ENCODE results near the gene MOB1B.
"Not testable (repeated sequence)": the region's sequence is repeated elsewhere in the genome, so short reads cannot be mapped to it uniquely, and the experiment has no call there.

MOB1B gene

DNA sequence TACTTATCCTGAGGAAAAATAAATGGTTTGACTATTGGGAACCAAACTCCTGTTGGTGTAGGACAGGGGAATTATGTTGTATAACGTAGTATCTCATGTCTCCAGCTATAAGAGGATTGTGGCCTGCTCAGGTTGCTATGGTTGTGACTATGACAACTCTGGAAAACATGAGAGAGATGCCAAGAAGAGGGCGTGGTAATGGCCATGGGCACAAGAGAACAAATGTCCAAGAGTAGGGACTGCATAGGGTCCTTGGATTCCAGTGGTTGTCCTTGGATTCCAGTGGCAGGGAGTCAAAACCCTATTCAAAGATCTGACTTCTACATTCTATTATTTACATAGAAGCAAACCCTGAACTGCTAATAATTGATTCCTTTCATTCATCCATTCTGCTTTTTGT, 6.8 kb upstream of the MOB1B start:
- TF ChIP-seq, protein P1, sequence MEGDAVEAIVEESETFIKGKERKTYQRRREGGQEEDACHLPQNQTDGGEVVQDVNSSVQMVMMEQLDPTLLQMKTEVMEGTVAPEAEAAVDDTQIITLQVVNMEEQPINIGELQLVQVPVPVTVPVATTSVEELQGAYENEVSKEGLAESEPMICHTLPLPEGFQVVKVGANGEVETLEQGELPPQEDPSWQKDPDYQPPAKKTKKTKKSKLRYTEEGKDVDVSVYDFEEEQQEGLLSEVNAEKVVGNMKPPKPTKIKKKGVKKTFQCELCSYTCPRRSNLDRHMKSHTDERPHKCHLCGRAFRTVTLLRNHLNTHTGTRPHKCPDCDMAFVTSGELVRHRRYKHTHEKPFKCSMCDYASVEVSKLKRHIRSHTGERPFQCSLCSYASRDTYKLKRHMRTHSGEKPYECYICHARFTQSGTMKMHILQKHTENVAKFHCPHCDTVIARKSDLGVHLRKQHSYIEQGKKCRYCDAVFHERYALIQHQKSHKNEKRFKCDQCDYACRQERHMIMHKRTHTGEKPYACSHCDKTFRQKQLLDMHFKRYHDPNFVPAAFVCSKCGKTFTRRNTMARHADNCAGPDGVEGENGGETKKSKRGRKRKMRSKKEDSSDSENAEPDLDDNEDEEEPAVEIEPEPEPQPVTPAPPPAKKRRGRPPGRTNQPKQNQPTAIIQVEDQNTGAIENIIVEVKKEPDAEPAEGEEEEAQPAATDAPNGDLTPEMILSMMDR (IDR thresholded peaks at IDR 0.05; ENCODE audit: low read depth, low read length, missing control alignments): no peak
- no peak overlapping the region for H3K4me3 ChIP-seq (ENCODE audit: low read depth, low read length)
- DNase-seq (ENCODE audit: low read depth): no peak

DNA sequence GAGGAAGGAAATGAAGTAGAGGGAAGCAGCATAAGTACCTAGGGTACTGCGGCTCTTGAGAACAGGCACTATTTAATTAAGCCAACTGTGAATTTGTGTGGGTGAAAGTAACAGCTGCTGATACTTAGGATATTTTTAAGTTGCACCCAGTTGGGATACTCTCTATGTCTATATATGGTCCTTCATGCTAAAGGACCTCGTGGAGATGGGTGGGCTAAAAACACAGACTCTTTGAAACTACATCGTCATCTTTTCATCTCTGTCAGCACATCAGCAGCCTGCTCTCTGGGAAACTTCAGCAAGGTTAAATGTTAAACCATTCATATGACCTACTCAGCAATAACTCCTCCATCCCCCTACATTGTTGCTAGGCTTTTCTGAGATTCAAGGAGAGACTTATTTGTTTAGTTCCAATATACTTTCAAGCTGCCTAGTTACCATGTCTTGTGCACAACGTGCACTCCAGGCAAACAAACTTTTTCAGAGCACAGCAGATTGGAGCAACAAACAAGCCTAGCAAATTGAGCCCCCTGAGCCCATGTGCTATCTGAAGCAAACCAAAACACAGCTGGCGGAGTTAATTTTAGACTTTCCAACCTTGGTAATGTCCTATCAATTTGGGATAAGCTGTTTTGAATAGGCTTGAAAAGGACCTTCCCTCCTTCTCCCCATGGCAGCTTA, 6.2 kb upstream of the MOB1B start:
- no peak overlapping the region for H3K4me3 ChIP-seq (ENCODE audit: low read depth, low read length)
- DNase-seq (ENCODE audit: low read depth): no peak
- TF ChIP-seq, protein P1 (IDR thresholded peaks at IDR 0.05; ENCODE audit: low read depth, low read length, missing control alignments): no peak

DNA sequence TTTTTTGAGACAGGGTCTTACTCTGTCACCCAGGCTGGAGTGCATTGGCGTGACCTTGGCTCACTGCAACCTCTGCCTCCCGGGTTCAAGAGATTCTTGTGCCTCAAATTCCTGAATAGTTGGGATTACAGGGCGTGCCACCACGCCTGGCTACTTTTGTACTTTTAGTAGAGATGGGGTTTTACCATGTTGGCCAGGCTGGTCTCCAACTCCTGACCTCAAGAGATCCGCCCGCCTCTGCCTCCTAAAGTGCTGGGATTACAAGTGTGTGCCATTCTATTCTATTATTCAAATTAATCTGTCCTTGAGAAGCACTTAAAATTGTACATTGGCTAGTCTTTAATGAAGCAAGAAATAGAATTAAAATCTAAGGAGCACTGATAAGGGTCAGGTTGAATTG, 3.6 kb upstream of the MOB1B start:
- not testable (repeated sequence) for H3K4me3 ChIP-seq (ENCODE audit: low read depth, low read length); DNase-seq (ENCODE audit: low read depth)

DNA sequence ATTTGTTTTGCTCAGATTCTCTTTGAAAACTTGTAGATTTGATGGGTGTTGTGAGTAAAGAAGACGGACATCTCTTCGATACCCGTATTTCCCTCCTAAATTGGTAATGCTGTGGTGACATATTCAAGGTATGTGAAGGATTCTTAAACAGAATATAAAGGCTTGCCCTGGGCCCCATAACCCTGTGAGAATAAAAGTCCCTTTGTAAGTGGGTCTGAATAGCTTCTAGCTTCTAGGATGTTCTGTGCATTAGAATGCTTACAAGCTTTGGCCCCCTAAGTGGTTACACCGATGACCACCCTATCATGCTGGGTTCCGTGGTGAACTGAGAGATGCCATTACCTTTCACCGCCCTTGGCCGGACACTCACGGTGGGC, 574 bp upstream of the MOB1B start:
- DNase-seq (ENCODE audit: low read depth): no peak
- TF ChIP-seq, protein P1 (IDR thresholded peaks at IDR 0.05; ENCODE audit: low read depth, low read length, missing control alignments): no peak

DNA sequence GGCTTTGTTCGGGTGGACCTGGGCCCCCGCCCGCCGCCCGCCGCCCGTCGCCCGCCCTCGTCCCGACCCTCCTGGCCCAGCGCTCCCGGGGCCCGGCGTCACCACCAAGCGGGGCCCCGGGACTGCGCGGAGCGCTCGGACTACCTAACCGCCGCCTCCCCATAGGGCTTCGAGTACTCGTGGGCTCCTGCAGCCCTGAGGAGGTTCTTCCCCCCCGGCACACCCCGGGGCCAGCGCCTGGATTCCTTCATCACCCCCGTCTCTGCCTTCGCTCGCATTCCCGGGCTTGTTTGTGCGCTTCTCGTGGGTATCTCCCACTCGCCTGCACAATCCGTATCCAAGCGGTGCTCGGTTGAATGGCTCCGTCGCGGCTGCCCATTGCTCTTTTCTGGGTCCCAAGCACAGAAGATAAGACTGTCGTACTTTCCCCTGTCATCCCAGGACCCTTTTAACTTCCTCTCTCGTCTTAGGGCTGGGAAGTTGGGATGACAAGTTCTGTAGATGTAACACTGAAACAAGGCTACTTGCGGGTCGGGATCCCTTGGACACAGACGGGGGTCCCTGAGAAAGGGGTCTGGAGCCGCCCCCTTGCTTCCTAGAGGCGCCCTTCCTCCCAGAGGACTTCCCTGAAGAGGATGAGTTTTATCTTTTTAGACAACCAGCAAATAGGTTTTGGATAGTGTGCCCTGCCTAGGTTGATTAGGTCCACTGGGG, 565 bp downstream of the MOB1B start:
- peak overlapping the region; percentile 75 for H3K4me3 ChIP-seq (ENCODE audit: low read depth, low read length)
- TF ChIP-seq, protein P1 (IDR thresholded peaks at IDR 0.05; ENCODE audit: low read depth, low read length, missing control alignments): no peak
- no peak for DNase-seq (ENCODE audit: low read depth)

More for the DNA sequence above, 574 bp upstream of the MOB1B start:
- peak overlapping the region; percentile 75 for H3K4me3 ChIP-seq (ENCODE audit: low read depth, low read length)

DNA sequence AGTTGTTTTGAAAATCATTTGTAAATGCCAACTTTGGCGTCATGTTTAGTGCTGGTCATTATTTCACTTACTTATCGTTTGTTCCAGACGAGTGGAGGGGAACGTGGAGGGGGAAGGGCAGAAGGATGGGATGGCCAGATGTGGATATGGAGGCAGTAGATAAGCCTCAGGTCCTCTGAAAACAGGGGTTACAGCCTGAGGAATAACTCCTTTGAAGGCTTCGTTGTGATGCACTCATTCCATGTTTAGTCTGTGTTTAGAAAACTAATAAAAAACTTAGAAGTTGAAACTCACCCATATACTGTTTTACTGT, 1.1 kb downstream of the MOB1B start:
- no peak for DNase-seq (ENCODE audit: low read depth)
- TF ChIP-seq, protein P1 (IDR thresholded peaks at IDR 0.05; ENCODE audit: low read depth, low read length, missing control alignments): no peak
- peak overlapping the region; percentile 75 for H3K4me3 ChIP-seq (ENCODE audit: low read depth, low read length)

DNA sequence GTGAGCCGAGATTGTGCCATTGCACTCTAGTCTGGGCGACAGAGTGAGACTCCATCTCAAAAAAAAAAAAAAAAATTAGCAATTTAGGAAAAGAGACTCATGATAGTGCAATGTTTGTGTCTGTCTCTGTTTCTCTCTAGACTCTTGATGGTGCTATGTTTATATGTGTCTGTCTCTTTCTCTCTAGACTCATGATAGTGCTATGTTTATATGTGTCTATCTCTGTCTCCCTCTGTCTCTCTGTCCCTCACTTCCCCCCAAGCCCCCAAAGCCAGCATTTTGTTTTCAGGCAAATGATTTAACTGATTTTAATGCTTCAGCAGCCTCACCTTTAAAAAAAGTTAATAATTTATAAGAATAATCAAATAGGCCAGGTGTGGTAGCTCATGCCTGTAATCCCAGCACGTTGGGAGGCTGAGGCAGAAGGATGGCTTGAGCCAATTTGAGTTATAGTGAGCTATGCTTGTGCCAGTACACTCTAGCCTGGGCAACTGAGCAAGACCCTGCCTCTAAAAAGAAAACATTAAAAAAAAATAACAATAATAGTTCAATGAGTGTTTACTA, 6.9 kb downstream of the MOB1B start:
- TF ChIP-seq, protein P1 (IDR thresholded peaks at IDR 0.05; ENCODE audit: low read depth, low read length, missing control alignments): no peak
- H3K4me3 ChIP-seq (ENCODE audit: low read depth, low read length): no peak overlapping the region
- DNase-seq (ENCODE audit: low read depth): no peak
